ENCODE measurements around the gene HTR3C.

DNA sequence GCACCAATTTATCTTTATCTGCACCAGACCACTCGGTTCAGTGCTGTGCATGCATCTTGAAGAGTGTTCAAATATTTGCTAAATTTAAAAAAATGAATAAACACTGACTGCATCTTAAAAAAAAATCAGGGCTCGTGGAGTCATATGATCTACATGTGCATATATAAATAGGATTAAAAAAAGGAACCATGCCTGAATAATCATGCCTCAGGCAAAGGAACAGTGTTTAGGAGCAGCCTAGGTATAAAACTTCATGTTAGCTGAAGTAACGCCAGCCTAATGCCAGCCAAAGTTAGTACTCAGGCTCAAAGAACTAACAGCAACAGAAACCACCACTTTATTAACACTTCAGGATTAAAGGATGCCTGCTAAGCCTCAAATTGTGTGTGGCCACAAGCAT, 44.7 kb upstream of the HTR3C start:
- TF ChIP-seq CTCF (conservative IDR thresholded peaks at IDR 0.05; ENCODE audit: low read length) (no peak), EZH2phosphoT487 (IDR thresholded peaks at IDR 0.05; ENCODE audit: borderline replicate concordance) (no peak)
